Hematopoietic multipotent progenitor cell treated with erythropoietin and hydrocortisone succinate and interleukin-3 and kit ligand, for 8 days (in vitro differentiated cells): Measurements from ENCODE around the gene TFE3.

ENCODE experiments used
- DNase-seq: peaks from one replicate; pipeline ENCODE4 v3.0.0-alpha.2; 2015

Gene TFE3

GRCh38 chrX:49060914-49061313, 17.8 kb upstream of the TFE3 start:
- no peak for DNase-seq

GRCh38 chrX:49059681-49060085, 16.5 kb upstream of the TFE3 start:
- no peak for DNase-seq

- no peak for DNase-seq
Observed at GRCh38 chrX:49059201-49059600, 16.0 kb upstream of the TFE3 start.

GRCh38 chrX:49058794-49059193, 15.6 kb upstream of the TFE3 start, which contains the start of gene CCDC120:
Gene CCDC120, plus strand, starts transcription at chrX:49058999. Its CDS starts 3,043 bp downstream, at chrX:49062042.
- DNase-seq = no peak

- no peak for DNase-seq
Observed at GRCh38 chrX:49054073-49054762, 11.1 kb upstream of the TFE3 start.

- DNase-seq = peak; percentile 67
Observed at GRCh38 chrX:49053223-49054072, 10.3 kb upstream of the TFE3 start.

GRCh38 chrX:49043987-49044281, 777 bp upstream of the TFE3 start:
- DNase-seq = no peak

- no peak for DNase-seq
Observed at GRCh38 chrX:49042581-49043219, 457 bp downstream of the TFE3 start.

- peak; percentile 14 for DNase-seq
Observed at GRCh38 chrX:49041744-49042580, 1.2 kb downstream of the TFE3 start.

GRCh38 chrX:49040376-49040955, 2.7 kb downstream of the TFE3 start:
- no peak for DNase-seq

GRCh38 chrX:49039598-49040375, 3.4 kb downstream of the TFE3 start:
- DNase-seq = peak; percentile 80

- no peak for DNase-seq
Observed at GRCh38 chrX:49037883-49038475, 5.2 kb downstream of the TFE3 start.

- no peak for DNase-seq
Observed at GRCh38 chrX:49030283-49030682, 12.9 kb downstream of the TFE3 start.

- no peak for DNase-seq
Observed at GRCh38 chrX:49029876-49030275, 13.3 kb downstream of the TFE3 start.

GRCh38 chrX:49019599-49020249, 23.4 kb downstream of the TFE3 start:
- DNase-seq = no peak

GRCh38 chrX:49019050-49019449, 24.1 kb downstream of the TFE3 start:
- DNase-seq = no peak

GRCh38 chrX:49003696-49004095, 39.5 kb downstream of the TFE3 start:
- no peak for DNase-seq

GRCh38 chrX:49002091-49002935, 40.8 kb downstream of the TFE3 start, which contains the start of gene GRIPAP1:
Gene GRIPAP1, minus strand, starts transcription at chrX:49002264. Its CDS starts 35 bp downstream, at chrX:49002229.
- peak; percentile 91 for DNase-seq

GRCh38 chrX:49001521-49002090, 41.6 kb downstream of the TFE3 start:
- peak; percentile 64 for DNase-seq
